K562 (cell line): ENCODE measurements around the gene ENO2. TPM values are rescaled to one million over a fixed set of nuclear protein-coding genes. Genes with fewer than 3 reads are reported as not detected.

ENCODE experiments used
- ATF3 ChIP-seq, 2 experiments: fragments of 450-650 bp in 1 of 2; sonication (generic) in 1 of 2; formaldehyde crosslinking in 1 of 2; IDR thresholded peaks in 1 of 2; conservative IDR thresholded peaks in 1 of 2; 2 replicates each; pipeline versions ENCODE4 v1.6.1 to v1.8.1; 2016 to 2023; ENCODE audit warnings: mild to moderate bottlenecking in 2 of 2, moderate library complexity in 2 of 2, inconsistent platforms in 1 of 2, missing genetic modification reagents in 1 of 2
- BRF1 ChIP-seq: IDR thresholded peaks from 3 replicates; pipeline ENCODE4 v1.6.1; 2011; ENCODE audit warnings: borderline replicate concordance, mild to moderate bottlenecking; ENCODE audit not compliant: insufficient read length; ENCODE audit errors: extremely low read depth
- CREM ChIP-seq: IDR thresholded peaks from 2 replicates; pipeline ENCODE4 v1.6.1; 2014; ENCODE audit warnings: antibody characterized with exemption, low read depth
- FOXP4 ChIP-seq: sonication (generic); formaldehyde crosslinking; IDR thresholded peaks from 2 replicates; pipeline ENCODE4 v1.8.0; 2022; ENCODE audit warnings: mild to moderate bottlenecking, missing genetic modification reagents, borderline replicate concordance
- HNRNPK ChIP-seq: fragments of 200-400 bp; formaldehyde crosslinking; IDR thresholded peaks from one replicate; pipeline ENCODE4 v1.6.1; 2018; ENCODE audit warnings: mild to moderate bottlenecking, low read depth, low read length; ENCODE audit not compliant: poor library complexity, severe bottlenecking
- KDM5B ChIP-seq: fragments of 200-600 bp; sonication (generic); IDR thresholded peaks from 2 replicates; pipeline ENCODE4 v1.6.1; 2012; ENCODE audit warnings: low read depth, mild to moderate bottlenecking, moderate library complexity, low read length, control low read depth, inconsistent platforms; ENCODE audit not compliant: insufficient replicate concordance
- MBD2 ChIP-seq: sonication (generic); IDR thresholded peaks from 2 replicates; pipeline ENCODE4 v1.6.1; 2016; ENCODE audit warnings: low read depth, borderline replicate concordance
- MCM3 ChIP-seq: fragments of 450-650 bp; IDR thresholded peaks from 2 replicates; pipeline ENCODE4 v1.6.1; 2016
- NEUROD1 ChIP-seq: fragments of 150-350 bp; IDR thresholded peaks from 2 replicates; pipeline ENCODE4 v1.6.1; 2014; ENCODE audit warnings: borderline replicate concordance, low read length, low read depth; ENCODE audit not compliant: partially characterized antibody
- NFXL1 ChIP-seq: fragments of 450-650 bp; formaldehyde crosslinking; IDR thresholded peaks from 2 replicates; pipeline ENCODE4 v1.4.0; 2021; ENCODE audit warnings: mild to moderate bottlenecking
- OTX1 ChIP-seq: fragments of 450-650 bp; formaldehyde crosslinking; IDR thresholded peaks from 2 replicates; pipeline ENCODE4 v1.4.0; 2022; ENCODE audit warnings: mild to moderate bottlenecking
- PCBP1 ChIP-seq: fragments of 200-400 bp; formaldehyde crosslinking; IDR thresholded peaks from 2 replicates; pipeline ENCODE4 v1.6.1; 2018; ENCODE audit warnings: mild to moderate bottlenecking, low read depth, low read length; ENCODE audit not compliant: poor library complexity, severe bottlenecking
- PCBP2 ChIP-seq: fragments of 200-400 bp; formaldehyde crosslinking; IDR thresholded peaks from 2 replicates; pipeline ENCODE4 v1.6.1; 2018; ENCODE audit warnings: low read length, low read depth, mild to moderate bottlenecking, moderate library complexity; ENCODE audit not compliant: poor library complexity, severe bottlenecking
- PKNOX1 ChIP-seq: fragments of 450-650 bp; IDR thresholded peaks from 2 replicates; pipeline ENCODE4 v1.6.1; 2016
- POLR2G ChIP-seq: fragments of 200-400 bp; formaldehyde crosslinking; IDR thresholded peaks from 2 replicates; pipeline ENCODE4 v1.6.1; 2017; ENCODE audit warnings: low read depth, mild to moderate bottlenecking, antibody characterized with exemption, low read length, moderate library complexity
- PTRF ChIP-seq: fragments of 450-650 bp; IDR thresholded peaks from 2 replicates; pipeline ENCODE4 v1.6.1; 2016; ENCODE audit warnings: mild to moderate bottlenecking, missing genetic modification characterization, missing compliant biosample characterization
- RFX5 ChIP-seq: IDR thresholded peaks from 2 replicates; pipeline ENCODE4 v1.6.1; 2011; ENCODE audit warnings: low read depth, mild to moderate bottlenecking, improper control_type of control experiment, low read length
- ZBTB8A ChIP-seq: fragments of 450-650 bp; IDR thresholded peaks from 2 replicates; pipeline ENCODE4 v1.6.1; 2018; ENCODE audit warnings: mild to moderate bottlenecking, moderate library complexity; ENCODE audit not compliant: partially characterized antibody
- ZNF224 ChIP-seq: sonication (generic); formaldehyde crosslinking; IDR thresholded peaks from 2 replicates; pipeline ENCODE4 v1.8.0; 2022; ENCODE audit warnings: mild to moderate bottlenecking, missing genetic modification reagents
- ZNF23 ChIP-seq: fragments of 250-450 bp; sonication (Bioruptor Pico); IDR thresholded peaks from 2 replicates; pipeline ENCODE4 v1.4.0; 2020; ENCODE audit warnings: mild to moderate bottlenecking
- ZNF253 ChIP-seq: fragments of 250-450 bp; sonication (Bioruptor Pico); conservative IDR thresholded peaks from 2 replicates; pipeline ENCODE4 v1.6.1; 2021; ENCODE audit warnings: mild to moderate bottlenecking
- ZNF311 ChIP-seq: fragments of 250-450 bp; sonication (Bioruptor Pico); IDR thresholded peaks from 2 replicates; pipeline ENCODE4 v1.4.0; 2020; ENCODE audit warnings: mild to moderate bottlenecking, moderate library complexity
- ZNF431 ChIP-seq: sonication (generic); formaldehyde crosslinking; IDR thresholded peaks from 2 replicates; pipeline ENCODE4 v1.8.0; 2022; ENCODE audit warnings: mild to moderate bottlenecking, missing genetic modification reagents
- polyA plus RNA-seq, 8 experiments: library from polyadenylated mRNA; depleted of rRNA in 4 of 8; stranded (reverse) in 5 of 8; unstranded in 3 of 8; fragments of >200 nt; fragmentation: Nextera tagmentation in 2 of 8; fragmentation: Illumina TruSeq in 1 of 8; extraction: Ambion mirVana in 2 of 8; extraction: Trizol in 1 of 8; gene quantifications; 2 replicates each; pipeline versions ENCODE4 v1.2.1 to v1.2.3, GENCODE V29; 2011 to 2014; ENCODE audit warnings: inconsistent platforms in 1 of 8, missing spikeins in 1 of 8
- total RNA-seq, 7 experiments: library from RNA; depleted of rRNA in 6 of 7; stranded (reverse); fragments of >200 nt in 6 of 7; fragmentation: Illumina TruSeq in 2 of 7; extraction: Trizol in 2 of 7; gene quantifications; 2 replicates each; pipeline versions ENCODE4 v1.2.1 to v1.2.3, GENCODE V29; 2011 to 2021; ENCODE audit warnings: low replicate concordance in 1 of 7
- TF ChIP-seq, protein P1 (sequence below): fragments of 450-650 bp; conservative IDR thresholded peaks from 2 replicates; pipeline ENCODE4 v1.6.1; 2016; ENCODE audit warnings: missing genetic modification characterization, low read depth, mild to moderate bottlenecking, control low read depth, missing compliant biosample characterization

Gene ENO2
- total and polyA plus RNA-seq, 9 of the 15 experiments (the other 6 are each of a cell fraction or from before 2014, with no cell fraction given), result 10.9 to 43.3 (median 21.0) TPM

GRCh38 chr12:6965026-6965661, 50.8 kb downstream of the ENO2 start (continued):
- TF ChIP-seq POLR2G, result peak; percentile 51
- TF ChIP-seq PKNOX1, result no peak
- TF ChIP-seq FOXP4, result no peak
- TF ChIP-seq, protein P1, sequence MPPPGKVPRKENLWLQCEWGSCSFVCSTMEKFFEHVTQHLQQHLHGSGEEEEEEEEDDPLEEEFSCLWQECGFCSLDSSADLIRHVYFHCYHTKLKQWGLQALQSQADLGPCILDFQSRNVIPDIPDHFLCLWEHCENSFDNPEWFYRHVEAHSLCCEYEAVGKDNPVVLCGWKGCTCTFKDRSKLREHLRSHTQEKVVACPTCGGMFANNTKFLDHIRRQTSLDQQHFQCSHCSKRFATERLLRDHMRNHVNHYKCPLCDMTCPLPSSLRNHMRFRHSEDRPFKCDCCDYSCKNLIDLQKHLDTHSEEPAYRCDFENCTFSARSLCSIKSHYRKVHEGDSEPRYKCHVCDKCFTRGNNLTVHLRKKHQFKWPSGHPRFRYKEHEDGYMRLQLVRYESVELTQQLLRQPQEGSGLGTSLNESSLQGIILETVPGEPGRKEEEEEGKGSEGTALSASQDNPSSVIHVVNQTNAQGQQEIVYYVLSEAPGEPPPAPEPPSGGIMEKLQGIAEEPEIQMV (tag), result no peak
- no peak for TF ChIP-seq BRF1
- TF ChIP-seq MBD2, result no peak
- no peak for TF ChIP-seq ZNF311
- no peak for TF ChIP-seq OTX1
- no peak for TF ChIP-seq KDM5B
- TF ChIP-seq PCBP1, result no peak
- TF ChIP-seq PCBP2, result no peak
- TF ChIP-seq ZBTB8A, result no peak
- TF ChIP-seq ZNF224, result no peak
- no peak for TF ChIP-seq MCM3
- TF ChIP-seq CREM, result no peak
- no peak for TF ChIP-seq ZNF431
- no peak for TF ChIP-seq RFX5
- no peak for TF ChIP-seq ATF3 (IDR thresholded peaks at IDR 0.05)
- TF ChIP-seq ATF3 (CRISPR knock-in tag; conservative IDR thresholded peaks at IDR 0.05), result no peak
- TF ChIP-seq ZNF23, result no peak
- TF ChIP-seq HNRNPK, result no peak
- peak; percentile 48 for TF ChIP-seq NEUROD1
- no peak for TF ChIP-seq PTRF
- no peak for TF ChIP-seq NFXL1 (CRISPR knock-in tag)
- no peak for TF ChIP-seq ZNF253 (CRISPR knock-in tag)
